SIG-M5 treated with dmso at 0.1 percent for 504 hours (cell line): Measurements from ENCODE around the gene LATS1.
A peak's percentile ranks its signal among the peaks of the same experiment; 100 is the strongest.
"Not testable (repeated sequence)": the region's sequence is repeated elsewhere in the genome, so short reads cannot be mapped to it uniquely, and the experiment has no call there.

Experiments
- DNase-seq: peaks from one replicate; lab custom pipeline; 2025; ENCODE audit not compliant: unreplicated experiment; lab: John Stamatoyannopoulos, UW

LATS1 gene

DNA sequence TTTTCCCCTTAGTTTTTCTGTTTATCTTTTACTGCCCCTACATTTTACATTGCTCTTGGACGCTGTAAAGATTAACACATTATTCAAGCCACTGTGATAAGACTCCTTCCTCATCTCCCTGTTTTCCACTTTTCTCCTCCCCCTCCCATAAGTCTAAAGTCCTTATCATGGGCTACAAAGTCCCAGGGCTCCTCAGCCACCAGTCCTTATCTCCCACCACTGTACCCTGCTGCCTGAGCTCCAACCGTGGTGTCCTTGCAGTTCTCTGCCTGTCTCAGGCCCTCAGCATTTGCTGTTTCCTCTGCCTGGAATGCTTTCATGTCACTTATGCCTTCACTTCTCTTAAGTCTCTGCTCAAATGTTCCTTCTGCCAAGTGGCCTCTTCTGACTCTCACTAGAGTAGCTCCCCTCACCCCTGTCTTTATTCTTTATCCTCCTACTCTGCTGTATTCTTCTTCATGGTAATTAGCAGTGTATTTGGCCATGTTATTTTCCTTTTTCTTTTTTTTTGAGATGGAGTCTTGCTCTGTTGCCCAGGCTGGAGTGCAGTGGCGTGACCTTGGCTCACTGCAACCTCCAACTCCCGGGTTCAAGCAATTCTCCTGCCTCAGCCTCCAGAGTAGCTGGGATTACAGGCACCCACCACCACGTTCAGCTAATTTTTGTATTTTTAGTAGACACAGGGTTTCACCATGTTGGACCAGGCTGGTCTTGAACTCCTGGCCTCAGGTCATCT is 10.8 kb upstream of the LATS1 start:
- DNase-seq = no peak

DNA sequence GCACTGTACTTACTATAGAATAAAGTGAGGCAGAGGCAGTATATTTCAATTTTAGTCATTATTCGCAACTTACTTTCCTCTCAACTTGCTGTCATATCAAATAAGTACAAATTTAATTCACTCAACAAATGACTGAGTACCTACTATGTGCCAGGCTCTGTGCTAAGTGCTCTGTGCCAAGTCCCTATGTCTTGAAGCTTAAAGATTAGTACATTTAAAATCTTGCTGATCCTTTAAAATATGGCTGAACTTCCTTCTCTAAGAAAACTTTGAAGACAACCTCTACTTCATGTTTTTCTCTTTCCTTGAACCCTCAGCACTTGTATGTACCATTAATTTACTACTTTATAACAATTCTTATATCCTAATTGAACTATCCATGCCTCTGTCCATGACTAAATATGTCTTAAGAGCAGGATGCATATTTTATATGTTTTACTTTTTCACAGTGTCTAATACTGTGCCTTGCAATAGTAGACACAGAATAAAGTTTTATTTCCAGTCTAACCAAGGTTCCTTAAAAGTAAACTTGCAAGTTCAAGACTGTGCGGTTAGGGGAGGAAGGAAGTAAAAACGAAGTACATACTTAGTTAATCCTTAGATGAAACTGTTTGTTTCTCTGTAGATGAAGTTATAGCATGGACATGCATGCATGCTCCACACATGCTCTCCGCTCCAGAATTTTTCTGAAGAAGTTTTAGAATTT is 10.0 kb upstream of the LATS1 start:
- peak; percentile 30 for DNase-seq

DNA sequence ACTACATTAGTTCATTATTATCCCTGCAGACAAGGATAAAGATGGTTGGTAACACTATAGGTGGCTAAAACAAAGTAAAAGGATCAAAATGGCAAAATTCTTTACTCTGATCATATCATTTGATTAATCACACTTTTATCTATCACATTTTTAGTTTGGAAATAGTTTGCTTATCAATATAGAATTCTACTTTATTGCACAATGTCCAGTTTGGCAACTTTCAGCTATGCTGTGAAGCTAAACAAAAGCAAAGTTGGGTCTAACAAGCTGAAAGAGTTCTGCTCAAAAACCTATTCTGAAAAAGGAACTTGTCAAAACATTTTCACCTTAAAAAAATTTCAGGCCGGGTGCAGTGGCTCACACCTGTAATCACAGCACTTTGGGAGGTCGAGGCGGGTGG is 7.9 kb upstream of the LATS1 start:
- no peak for DNase-seq

DNA sequence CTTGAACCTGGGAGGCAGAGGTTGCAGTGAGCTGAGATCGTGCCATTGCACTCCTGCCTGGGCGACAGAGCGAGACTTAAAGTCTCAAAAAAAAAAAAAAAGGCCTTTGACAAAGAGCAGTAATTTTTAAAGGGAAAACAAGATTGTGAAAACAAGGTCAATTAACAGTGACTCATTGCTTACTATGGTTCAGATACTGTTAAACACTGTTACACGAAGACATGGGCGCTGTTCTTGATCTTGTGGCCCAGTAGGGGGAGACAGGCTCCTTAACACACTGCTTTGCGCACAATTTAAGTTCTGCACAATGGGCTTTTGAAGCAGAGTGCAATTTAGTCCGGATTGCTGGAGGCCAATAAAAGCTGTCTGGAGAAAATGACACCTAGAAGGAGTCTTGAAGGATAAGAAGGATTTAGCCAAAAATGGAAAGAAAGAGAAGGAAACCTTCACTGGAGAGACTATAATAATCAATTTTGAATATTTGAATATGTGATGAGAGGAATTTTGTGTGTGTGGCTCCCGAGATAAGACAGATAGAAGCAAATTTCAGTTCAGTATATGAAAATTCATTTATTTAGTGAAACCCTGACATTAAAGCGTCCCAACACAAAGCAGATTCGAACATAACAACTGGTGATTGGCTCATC is 6.0 kb upstream of the LATS1 start:
- peak; percentile 78 for DNase-seq

DNA sequence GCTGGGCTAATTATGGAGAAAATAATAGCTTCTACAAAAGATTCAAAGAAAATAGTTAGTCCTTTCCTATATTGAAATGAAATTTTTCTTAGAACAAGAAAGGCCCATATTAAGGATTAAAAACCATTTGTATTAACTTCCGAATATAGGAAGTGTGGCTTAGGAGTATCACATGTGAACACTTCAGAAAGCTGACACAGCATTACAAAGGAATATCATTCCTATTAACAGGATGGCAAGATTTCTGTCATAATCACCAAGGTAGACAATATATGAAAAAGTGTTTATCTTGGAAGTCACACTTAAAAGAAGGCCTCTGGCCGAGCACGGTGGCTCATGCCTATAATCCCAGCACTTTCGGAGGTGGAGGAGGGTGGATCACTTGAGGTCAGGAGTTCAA is 5.4 kb upstream of the LATS1 start:
- DNase-seq = no peak

DNA sequence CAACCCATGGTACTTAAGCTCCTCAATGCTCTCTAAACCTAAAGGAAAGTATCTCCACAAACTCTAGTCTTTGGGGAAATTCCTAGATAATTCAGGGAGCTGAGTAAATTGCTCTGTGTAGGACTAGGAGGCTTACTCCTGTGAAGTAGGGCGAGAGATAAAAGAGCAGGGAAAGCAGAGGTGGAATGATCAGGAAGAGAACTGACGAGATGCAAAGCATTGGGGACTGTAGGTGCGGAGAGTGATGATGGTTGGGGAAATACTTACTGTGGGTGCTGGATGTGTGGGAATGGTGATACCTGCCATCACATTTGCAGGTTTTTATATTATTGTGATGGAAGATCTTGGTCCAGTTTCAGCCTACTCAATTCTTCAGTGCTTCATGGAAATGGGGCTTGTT is 1.6 kb upstream of the LATS1 start:
- DNase-seq = no peak

DNA sequence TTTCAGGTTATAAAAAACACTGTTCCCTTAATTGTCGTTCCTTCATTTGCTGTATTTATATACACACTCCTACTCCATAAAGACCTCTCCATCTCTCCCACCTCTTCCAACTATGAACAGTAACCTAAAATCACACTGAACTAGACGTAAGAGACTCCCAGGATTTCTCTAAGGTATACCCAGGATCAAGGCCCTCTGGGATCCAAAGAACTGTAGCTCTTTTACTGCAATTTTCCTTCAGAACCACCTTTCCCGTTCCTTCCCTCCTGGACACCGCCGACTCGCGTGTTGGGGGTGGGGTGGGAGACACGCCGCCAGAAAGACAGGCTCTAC is 680 bp downstream of the LATS1 start:
- DNase-seq = peak; percentile 34

DNA sequence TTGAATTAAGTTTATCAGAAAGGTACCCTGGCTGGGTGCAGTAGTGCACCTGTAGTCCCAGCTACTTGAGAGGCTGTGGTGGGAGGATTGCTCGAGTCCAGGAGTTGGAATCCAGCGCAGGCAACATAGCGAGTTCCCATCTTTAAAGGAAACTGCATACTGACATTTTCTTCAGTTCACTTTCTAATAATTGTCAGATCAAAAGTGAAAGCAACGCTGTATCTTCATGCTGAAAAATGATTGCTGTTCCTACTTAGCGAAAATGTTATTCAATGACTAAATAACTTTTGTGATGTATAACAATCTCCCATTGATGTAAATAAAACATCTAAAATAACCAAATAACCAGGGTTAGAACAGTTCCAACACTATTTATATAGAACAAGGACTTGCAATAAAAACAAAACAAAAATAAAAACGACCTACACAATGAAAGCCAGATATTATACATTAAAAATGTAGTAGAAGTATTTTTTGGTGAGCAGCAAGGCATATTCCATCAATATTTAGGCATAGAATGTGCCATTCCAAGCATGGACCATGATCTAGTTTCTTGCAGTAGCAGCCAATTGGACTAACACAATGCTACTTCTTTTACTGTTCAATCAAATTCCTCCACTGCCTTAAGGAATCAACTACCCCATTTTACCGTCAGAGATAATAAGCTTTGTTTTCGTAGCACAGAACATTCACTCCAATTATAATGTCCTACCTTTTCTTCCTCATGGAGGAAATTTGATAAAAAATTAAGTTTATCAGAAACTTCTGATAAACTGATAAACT is 1.5 kb downstream of the LATS1 start:
- peak; percentile 19 for DNase-seq

DNA sequence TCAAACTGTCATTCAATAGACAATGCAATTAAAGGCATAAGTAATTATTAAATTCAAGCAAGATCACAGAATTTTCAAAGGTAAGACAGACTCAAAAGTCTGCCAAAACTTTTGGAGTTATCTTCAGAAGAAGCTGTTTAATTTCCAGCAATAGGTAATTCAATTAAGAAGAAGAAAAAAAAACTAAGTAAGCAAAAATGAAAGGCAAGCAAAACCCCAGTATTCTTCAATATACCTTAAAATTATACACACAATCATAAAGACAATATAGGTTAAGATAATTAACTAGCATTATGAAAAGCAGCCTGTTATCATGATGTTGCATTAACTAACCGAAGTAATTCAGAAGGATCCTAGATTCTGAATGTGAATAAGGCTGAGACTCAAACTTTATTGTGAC is 3.5 kb downstream of the LATS1 start:
- no peak for DNase-seq

DNA sequence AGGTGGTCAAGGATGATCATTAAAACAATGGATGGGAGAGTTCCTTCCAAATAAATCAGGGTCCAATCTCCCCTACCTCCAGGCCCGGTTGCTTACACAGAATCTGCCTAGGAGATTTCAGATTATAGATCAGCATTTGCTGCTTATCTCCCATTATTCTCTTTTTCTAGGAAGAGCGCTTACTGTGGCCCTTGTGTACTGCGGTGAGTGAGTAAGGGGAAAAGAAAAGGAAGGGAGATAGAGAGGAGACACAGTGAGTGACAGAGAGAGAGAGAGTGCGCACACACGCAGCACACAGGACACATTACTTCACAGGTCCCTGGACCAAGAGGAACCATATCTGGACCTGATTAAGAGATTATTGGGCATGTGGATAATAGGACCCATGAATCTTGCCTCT is 6.2 kb downstream of the LATS1 start:
- no peak for DNase-seq

DNA sequence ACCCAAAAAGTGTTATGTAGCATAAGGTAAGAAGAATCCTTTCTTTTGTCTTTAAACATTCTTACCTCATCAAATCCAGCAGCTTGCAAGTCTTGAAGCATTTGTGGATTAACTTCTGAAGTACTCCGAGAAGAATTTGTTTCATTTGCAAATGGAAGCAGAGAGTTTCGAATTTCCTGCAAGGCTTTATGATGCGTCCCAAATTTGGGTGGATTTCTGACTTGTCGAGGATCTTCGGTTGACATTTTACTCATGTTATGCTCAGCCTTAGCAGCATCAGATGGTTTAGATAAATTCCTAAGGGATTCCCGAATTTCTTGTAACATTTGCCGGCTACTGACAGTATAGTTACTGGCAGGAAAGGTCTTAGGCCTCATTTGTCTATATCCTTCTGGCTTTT is 16.2 kb downstream of the LATS1 start:
- no peak for DNase-seq

DNA sequence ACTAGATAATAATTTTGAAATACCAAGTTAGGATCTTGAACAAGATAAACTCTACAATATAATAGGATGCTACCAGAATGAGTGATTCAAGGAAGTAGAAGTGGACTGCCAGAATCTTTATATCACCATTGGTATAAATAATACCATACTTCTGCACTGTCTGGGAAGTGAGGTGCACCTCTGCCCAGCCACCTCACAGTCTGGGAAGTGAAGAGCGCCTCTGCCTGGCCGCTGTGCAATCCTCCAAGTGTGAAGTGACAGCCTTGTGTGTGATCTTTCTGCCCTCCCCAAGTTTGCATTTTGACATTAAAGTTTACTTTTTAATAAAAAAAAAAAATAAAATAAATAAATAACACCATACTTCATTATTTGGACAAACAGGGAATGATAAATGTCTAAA is 18.8 kb downstream of the LATS1 start:
- DNase-seq = no peak

DNA sequence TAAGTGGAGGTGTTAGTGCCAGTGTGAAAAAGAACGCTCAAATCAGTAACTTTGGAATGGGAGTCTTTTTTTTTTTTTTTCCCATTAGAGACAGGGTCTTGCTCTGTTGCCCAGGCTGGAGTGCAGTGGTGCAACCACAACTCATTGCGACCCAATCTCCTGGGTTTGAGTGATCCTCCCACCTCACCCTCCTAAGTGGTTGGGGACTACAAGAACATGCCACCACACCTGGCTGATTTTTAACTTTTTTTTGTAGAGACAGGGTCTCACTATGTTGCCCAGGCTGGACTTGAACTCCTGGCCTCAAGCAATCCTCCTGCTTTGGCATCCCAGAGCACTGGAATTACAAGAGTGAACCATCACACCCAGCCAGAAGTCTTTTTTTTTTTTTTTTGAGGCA is 19.7 kb downstream of the LATS1 start:
- DNase-seq = no peak

DNA sequence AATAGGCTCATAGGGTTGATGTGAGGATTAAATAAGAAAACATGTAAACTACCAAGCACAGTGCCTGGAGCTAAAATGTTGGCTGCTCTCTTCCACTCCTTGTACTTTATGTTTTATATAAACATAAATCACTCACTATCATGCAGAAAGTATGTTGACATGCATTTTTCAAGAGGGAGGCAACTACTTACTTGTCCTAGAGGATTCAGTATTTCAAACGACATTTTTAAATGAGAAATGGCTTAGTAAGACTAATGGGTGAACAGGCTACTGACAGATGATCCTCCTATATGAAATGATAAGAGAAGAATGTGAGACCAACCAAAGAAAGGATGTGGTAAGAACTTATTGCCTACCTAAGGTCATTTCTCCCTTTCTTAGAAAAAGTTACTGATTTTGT is 21.0 kb downstream of the LATS1 start:
- no peak for DNase-seq

DNA sequence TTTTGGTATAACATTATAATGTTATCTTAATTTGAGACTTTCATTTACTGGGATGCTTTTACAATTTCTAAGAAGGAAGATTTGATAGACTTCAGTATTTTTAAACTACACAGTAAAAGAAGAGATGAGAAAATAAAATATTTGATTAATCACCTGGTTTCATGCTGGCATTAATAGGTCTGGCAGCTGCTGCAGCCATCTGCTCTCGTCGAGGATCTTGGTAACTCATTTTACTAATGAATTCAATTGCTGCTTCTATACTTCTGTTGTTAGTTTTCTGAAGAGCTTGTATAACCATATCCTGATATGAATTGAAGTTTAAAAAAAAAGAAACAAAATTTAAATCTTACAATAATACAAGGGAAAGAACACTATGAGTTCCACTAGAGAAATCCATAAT is 23.0 kb downstream of the LATS1 start:
- DNase-seq = no peak

DNA sequence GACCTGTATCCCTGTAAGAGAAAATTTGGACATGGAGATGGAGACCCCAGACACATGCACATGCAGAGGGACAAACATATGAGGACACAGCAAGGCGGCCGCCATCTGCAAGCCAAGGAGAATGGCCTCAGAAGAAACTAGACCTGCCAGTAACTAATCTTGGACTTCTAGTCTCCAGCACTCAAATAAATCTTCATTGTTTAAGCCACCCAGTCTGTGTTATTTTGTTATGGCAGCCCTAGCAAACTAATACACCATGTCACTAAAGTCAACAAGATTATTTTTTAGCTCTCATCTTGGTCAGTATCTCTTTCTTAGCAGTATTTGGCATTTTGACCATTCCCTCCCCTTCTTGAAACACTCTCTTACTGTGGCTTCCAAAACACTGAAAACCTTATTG is 26.7 kb downstream of the LATS1 start:
- no peak for DNase-seq

DNA sequence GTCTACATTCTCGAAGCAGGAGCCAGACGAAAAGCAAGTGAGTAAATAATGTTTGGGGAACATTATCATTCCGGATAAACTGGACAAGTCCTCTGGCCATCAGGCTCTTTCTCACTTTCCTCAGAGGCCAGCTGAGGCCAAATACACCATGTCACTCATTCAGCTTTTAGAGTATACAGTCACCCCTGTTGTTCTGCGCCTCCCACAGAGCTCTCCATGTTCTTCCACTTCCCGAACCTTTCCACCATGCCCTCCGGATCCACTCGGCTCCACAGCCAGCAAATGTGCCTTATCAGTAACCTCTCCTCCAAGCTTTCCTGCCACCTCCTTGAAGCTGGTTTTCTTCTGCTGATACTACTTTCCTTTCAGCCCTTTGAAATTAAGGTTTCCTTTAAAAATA is 31.7 kb downstream of the LATS1 start:
- DNase-seq = no peak

DNA sequence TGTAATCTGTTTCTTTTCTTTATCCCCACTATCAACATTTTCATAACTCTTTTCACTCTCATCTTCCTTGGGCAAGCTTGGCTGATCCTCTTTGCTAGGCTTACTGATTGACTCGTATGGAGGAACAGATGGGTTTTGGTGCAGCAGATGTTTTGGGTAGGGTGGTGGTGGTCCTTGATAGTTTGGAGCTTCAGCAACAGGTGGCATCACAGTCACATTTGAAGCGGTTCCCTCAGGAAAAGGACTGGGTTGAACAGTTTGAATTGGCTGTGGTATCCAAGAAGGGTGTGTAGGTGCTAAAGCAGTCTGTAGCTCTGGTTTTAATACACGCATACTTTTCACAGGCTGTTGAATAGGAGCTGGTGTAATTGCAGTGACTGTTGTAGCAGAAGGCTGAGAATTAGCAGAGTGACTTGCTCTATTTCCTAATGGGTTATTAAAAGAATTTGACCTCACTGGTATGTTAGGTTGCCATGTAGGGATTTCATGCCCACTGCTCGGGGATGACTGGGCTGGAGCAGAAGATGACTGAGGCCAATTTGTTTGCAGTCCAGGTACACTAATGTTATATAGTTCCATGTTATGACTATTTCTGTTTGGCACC is 34.5 kb downstream of the LATS1 start:
- DNase-seq = no peak

DNA sequence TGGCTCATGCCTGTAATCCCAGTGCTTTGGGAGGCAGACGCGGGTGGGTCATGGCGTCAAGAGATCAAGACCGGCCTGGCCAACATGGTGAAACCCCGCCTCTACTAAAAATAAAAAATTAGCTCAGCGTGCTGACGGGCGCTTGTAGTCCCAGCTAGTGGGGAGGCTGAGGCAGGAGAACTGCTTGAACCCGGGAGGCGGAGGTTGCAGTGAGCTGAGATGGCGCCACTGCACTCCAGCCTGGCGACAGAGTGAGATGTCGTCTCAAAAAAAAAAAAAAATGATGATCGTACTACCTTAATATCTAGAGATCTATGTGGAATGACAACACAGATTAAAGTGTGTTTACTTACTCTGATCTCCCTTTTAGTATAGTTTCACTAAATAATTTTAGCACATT is 36.1 kb downstream of the LATS1 start:
- not testable (repeated sequence) for DNase-seq

DNA sequence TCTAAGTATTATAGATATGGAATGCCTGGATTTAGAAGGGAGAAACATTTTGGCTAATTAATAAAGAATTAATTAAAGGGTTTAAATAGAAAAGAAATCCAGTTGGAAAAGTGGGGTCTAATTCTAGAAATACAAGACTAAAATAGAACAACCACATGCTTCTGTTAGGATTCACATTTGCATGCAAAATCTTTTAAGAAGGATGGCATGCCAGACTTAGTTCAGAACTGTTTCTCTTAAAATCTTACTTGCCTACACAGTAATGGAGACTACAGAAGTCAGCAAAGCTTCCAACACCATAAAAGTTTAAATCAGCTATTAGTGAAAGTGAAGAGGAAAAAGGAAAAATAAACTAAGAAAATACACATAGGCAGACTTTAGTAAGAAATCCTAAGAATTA is 36.7 kb downstream of the LATS1 start:
- DNase-seq = no peak

DNA sequence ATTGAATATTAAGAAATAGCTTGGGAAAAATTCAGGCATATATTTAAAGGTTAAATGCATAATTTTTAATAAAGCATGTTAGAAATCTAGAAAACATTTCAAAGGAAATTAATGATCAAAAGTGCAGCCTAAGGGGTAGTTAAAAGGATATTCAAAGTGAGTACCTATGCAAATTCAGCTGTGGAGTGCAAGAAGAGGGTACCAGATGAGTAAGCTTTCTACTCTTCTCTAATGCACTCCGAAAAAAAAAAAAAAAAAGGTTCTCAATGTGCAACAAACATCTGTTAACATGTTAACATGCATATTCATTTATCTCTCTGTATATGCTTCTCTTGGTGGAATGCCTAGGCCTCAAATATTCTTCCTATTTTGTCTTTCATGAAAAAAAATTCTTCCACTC is 37.4 kb downstream of the LATS1 start:
- no peak for DNase-seq
